Hepatocyte (in vitro differentiated cells): Measurements from ENCODE around the gene KRT84.

Experiments used
- CTCF ChIP-seq: fragments of 200-600 bp; sonication (generic); IDR thresholded peaks from 2 replicates; pipeline ENCODE4 v1.5.1; 2016; ENCODE audit warnings: antibody characterized with exemption, mild to moderate bottlenecking; ENCODE audit not compliant: poor library complexity
- EZH2 ChIP-seq: fragments of 200-600 bp; sonication (generic); IDR thresholded peaks from 2 replicates; pipeline ENCODE4 v1.6.1; 2016; ENCODE audit warnings: antibody characterized with exemption, mild to moderate bottlenecking, borderline replicate concordance

GRCh38 chr12:52369211-52369610 is 16.2 kb downstream of the KRT84 start:
- TF ChIP-seq CTCF (no peak), EZH2 (no peak)
